Measurements from ENCODE around the gene ACKR3.

DNA sequence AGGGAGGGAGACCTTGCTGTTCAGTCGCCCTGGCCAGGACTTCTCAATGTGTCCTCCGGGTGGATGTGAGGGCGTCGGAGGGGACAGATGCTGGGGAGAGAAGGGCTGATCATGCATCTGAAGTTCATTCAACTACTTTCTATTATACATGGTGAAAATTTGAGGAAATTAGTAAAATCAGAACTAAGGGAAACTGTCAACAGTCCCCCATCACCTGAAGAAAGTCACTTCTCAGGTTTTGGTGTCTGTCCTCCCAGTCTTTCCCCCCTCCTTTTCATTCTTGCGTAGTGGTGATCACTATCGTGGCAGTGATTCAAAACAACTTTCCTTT is 17.4 kb upstream of the ACKR3 start:
- TF ChIP-seq, protein P1, sequence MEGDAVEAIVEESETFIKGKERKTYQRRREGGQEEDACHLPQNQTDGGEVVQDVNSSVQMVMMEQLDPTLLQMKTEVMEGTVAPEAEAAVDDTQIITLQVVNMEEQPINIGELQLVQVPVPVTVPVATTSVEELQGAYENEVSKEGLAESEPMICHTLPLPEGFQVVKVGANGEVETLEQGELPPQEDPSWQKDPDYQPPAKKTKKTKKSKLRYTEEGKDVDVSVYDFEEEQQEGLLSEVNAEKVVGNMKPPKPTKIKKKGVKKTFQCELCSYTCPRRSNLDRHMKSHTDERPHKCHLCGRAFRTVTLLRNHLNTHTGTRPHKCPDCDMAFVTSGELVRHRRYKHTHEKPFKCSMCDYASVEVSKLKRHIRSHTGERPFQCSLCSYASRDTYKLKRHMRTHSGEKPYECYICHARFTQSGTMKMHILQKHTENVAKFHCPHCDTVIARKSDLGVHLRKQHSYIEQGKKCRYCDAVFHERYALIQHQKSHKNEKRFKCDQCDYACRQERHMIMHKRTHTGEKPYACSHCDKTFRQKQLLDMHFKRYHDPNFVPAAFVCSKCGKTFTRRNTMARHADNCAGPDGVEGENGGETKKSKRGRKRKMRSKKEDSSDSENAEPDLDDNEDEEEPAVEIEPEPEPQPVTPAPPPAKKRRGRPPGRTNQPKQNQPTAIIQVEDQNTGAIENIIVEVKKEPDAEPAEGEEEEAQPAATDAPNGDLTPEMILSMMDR (conservative IDR thresholded peaks at IDR 0.05; ENCODE audit: low read length) = no peak
- TF ChIP-seq EZH2phosphoT487 (IDR thresholded peaks at IDR 0.05; ENCODE audit: borderline replicate concordance) = no peak
